PC-9 (cell line): ENCODE measurements around the gene ARL8A. TPM values are rescaled to one million over a fixed set of nuclear protein-coding genes. Genes with fewer than 3 reads are reported as not detected.

Experiments used
- BruUV-seq: library from RNA; stranded (reverse); fragments of 400-500 nt; replicated peaks from 2 replicates; lab custom pipeline; 2021; lab: Mats Ljungman, UMichigan
- CTCF ChIA-PET: fragments of 300-600 bp; sonication (Branson Sonifier 250); formaldehyde crosslinking; loops from one replicate; lab custom pipeline; 2022; ENCODE audit warnings: antibody characterized with exemption; lab: Charles Lee
- POLR2A ChIA-PET: fragments of 300-600 bp; sonication (Branson Sonifier 250); formaldehyde crosslinking; loops from one replicate; lab custom pipeline; 2022; ENCODE audit warnings: antibody characterized with exemption; ENCODE audit not compliant: unreplicated experiment; lab: Charles Lee
- DNase-seq, 2 experiments: peaks; one replicate each; pipeline versions ENCODE4 v3.0.0 to v3.0.0-alpha.2; 2015 to 2022; ENCODE audit warnings: mixed read lengths in 1 of 2
- H2AFZ ChIP-seq: fragments of 200-600 bp; sonication (generic); 2 replicates; pipeline ENCODE4 v1.8.1; 2017; ENCODE audit warnings: antibody characterized with exemption
- H3F3A ChIP-seq: fragments of 200-600 bp; sonication (generic); 2 replicates; pipeline ENCODE4 v1.8.1; 2017; ENCODE audit warnings: antibody characterized with exemption, mild to moderate bottlenecking, low read depth; ENCODE audit not compliant: insufficient read depth
- H3K27ac ChIP-seq: fragments of 200-600 bp; sonication (generic); 2 replicates; pipeline ENCODE4 v1.6.1; 2016; ENCODE audit warnings: mixed run types
- H3K27me3 ChIP-seq: fragments of 200-600 bp; sonication (generic); 2 replicates; pipeline ENCODE4 v1.6.1; 2016; ENCODE audit warnings: low read depth, mixed run types; ENCODE audit not compliant: insufficient read depth
- H3K36me3 ChIP-seq: fragments of 200-600 bp; sonication (generic); 2 replicates; pipeline ENCODE4 v1.6.1; 2016; ENCODE audit warnings: low read depth, mixed run types
- H3K4me1 ChIP-seq: fragments of 200-600 bp; sonication (generic); replicated peaks from 2 replicates; pipeline ENCODE4 v1.6.1; 2016; ENCODE audit warnings: mixed run types; ENCODE audit not compliant: insufficient read depth
- H3K4me2 ChIP-seq: fragments of 200-600 bp; sonication (generic); 2 replicates; pipeline ENCODE4 v1.6.1; 2017; ENCODE audit warnings: mixed run types
- H3K4me3 ChIP-seq: fragments of 200-600 bp; sonication (generic); 2 replicates; pipeline ENCODE4 v1.6.1; 2016; ENCODE audit warnings: mixed run types
- H3K79me2 ChIP-seq: fragments of 200-600 bp; sonication (generic); 2 replicates; pipeline ENCODE4 v1.6.1; 2017; ENCODE audit warnings: low read depth, mixed run types
- H3K9me2 ChIP-seq: fragments of 200-600 bp; sonication (generic); 2 replicates; pipeline ENCODE4 v1.8.1; 2017; ENCODE audit warnings: mild to moderate bottlenecking; ENCODE audit not compliant: insufficient read depth
- H3K9me3 ChIP-seq: fragments of 200-600 bp; sonication (generic); 2 replicates; pipeline ENCODE4 v1.8.1; 2016; ENCODE audit warnings: low read depth; ENCODE audit not compliant: insufficient read depth
- H4K20me1 ChIP-seq: fragments of 200-600 bp; sonication (generic); 2 replicates; pipeline ENCODE4 v1.8.1; 2017; ENCODE audit not compliant: insufficient read depth
- CTCF ChIP-seq: fragments of 200-600 bp; sonication (generic); conservative IDR thresholded peaks from 2 replicates; pipeline ENCODE4 v1.6.1; 2017; ENCODE audit warnings: mixed run types, antibody characterized with exemption, mild to moderate bottlenecking, moderate library complexity
- EZH2 ChIP-seq: fragments of 200-600 bp; sonication (generic); IDR thresholded peaks from 2 replicates; pipeline ENCODE4 v1.8.0; 2017; ENCODE audit warnings: antibody characterized with exemption, low read depth
- intact Hi-C: fragments of 100-400 bp; cut with micrococcal nuclease; formaldehyde crosslinking; loops from one replicate; pipeline ENCODE4 v1.10.0; 2022; ENCODE audit not compliant: unreplicated experiment
- total RNA-seq: library from RNA; stranded (reverse); gene quantifications from 2 replicates; pipeline ENCODE4 v1.2.3, GENCODE V29; 2021

Gene ARL8A
- total RNA-seq, 1 experiment from 2014 or later = 42.6 TPM

- no peaks in the 10 kb centered on the region for H3K79me2 ChIP-seq
- no peak for DNase-seq
- no peaks in the 10 kb centered on the region for H4K20me1 ChIP-seq
- no peak overlapping the region for H3K27ac ChIP-seq
- H3K9me3 ChIP-seq = no peaks in the 10 kb centered on the region
- H3K36me3 ChIP-seq = no peaks in the 10 kb centered on the region
- TF ChIP-seq CTCF (no peak), EZH2 (no peak)
- no peaks in the 10 kb centered on the region for H3K27me3 ChIP-seq
- no TSS peak for BruUV-seq
- ChIA-PET POLR2A (no interaction called here), CTCF (no interaction called here)
- H3K4me1 ChIP-seq = peaks cover 12% of the 10 kb centered on the region
- intact Hi-C loops = no loop called here
- H3K4me3 ChIP-seq = no peak overlapping the region
- peaks cover 10% of the 10 kb centered on the region for H3F3A ChIP-seq
- no peak overlapping the region for H3K4me2 ChIP-seq
- no peak overlapping the region for H2AFZ ChIP-seq
- no peaks in the 10 kb centered on the region for H3K9me2 ChIP-seq
Measured at GRCh38 chr1:202157945-202158344, 13.4 kb upstream of the ARL8A start.

GRCh38 chr1:202156590-202156989, 12.1 kb upstream of the ARL8A start:
- Histone ChIP-seq H4K20me1 (no peaks in the 10 kb centered on the region), H3K27ac (no peak overlapping the region), H3K4me1 (peaks cover 12% of the 10 kb centered on the region), H2AFZ (no peak overlapping the region), H3K79me2 (no peaks in the 10 kb centered on the region), H3K9me2 (no peaks in the 10 kb centered on the region), H3K36me3 (no peaks in the 10 kb centered on the region), H3K4me3 (no peak overlapping the region), H3K27me3 (no peaks in the 10 kb centered on the region), H3K4me2 (no peak overlapping the region), H3F3A (peaks cover 10% of the 10 kb centered on the region), H3K9me3 (no peaks in the 10 kb centered on the region)
- POLR2A ChIA-PET = interaction anchor here (0.6 to 0.7 kb wide), 2 partner anchors 169 to 515 kb away, joined by 3 to 5 read pairs; no protein-coding TSS in a partner anchor
- CTCF ChIA-PET = interaction anchor here (0.6 kb wide), 1 partner anchor 83 kb away, joined by 7 read pairs; no protein-coding TSS in a partner anchor
- no peak for TF ChIP-seq CTCF
- TF ChIP-seq EZH2 = no peak
- DNase-seq = no peak
- no TSS peak for BruUV-seq
- intact Hi-C loops = no loop called here

GRCh38 chr1:202155478-202156021, 11.0 kb upstream of the ARL8A start:
- DNase-seq = peak; percentile 67 to 70
- no peak overlapping the region for H2AFZ ChIP-seq
- CTCF ChIA-PET = no interaction called here

More at GRCh38 chr1:202155478-202156021, 11.0 kb upstream of the ARL8A start:
- H3K4me3 ChIP-seq = no peak overlapping the region
- no peak overlapping the region for H3K27ac ChIP-seq
- H3K36me3 ChIP-seq = no peaks in the 10 kb centered on the region
- TF ChIP-seq EZH2 (no peak), CTCF (no peak)
- POLR2A ChIA-PET = no interaction called here
- H3K9me2 ChIP-seq = no peaks in the 10 kb centered on the region
- BruUV-seq = no TSS peak
- no peaks in the 10 kb centered on the region for H3K9me3 ChIP-seq
- H4K20me1 ChIP-seq = no peaks in the 10 kb centered on the region
- H3K4me1 ChIP-seq = peaks cover 12% of the 10 kb centered on the region
- no peaks in the 10 kb centered on the region for H3K79me2 ChIP-seq
- peaks cover 10% of the 10 kb centered on the region for H3F3A ChIP-seq
- peak overlapping the region; percentile 37 for H3K4me2 ChIP-seq
- intact Hi-C loops = no loop called here
- H3K27me3 ChIP-seq = no peaks in the 10 kb centered on the region
